ENCODE measurements around the gene CEP350.

CEP350 gene

DNA sequence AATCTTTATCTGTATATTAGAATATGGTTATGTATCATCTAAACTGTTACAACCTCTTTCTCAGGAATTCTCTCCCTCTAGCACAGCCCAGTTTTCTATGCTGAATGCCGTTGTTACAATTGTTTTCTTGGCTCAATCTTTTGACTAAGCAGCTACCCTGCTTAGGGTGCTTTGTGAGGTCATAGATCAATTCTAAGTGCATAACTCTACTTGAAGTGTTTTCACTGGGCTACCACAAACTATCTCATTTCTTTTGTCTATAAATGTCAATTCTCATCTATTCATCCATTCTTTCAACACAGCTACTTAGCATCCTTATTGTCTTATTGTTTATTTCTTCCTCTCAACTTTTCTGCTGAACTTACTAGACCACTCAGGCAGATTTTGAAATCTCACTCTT lies 77.1 kb downstream of the CEP350 start:
- peaks cover 11% of the 10 kb centered on the region for H3K79me2 ChIP-seq (ENCODE audit: control insufficient read depth, insufficient read depth, low read length, unreplicated experiment)
- no peak overlapping the region for H3K27ac ChIP-seq (ENCODE audit: low read depth, low read length)
- no peak overlapping the region for H3K4me3 ChIP-seq (ENCODE audit: low read depth, low read length)
- H3K4me1 ChIP-seq (ENCODE audit: control insufficient read depth, insufficient read depth, low read length, unreplicated experiment) = peaks cover 58% of the 10 kb centered on the region
- H3K36me3 ChIP-seq (ENCODE audit: insufficient read depth, low read length) = peaks cover 32% of the 10 kb centered on the region
- H3K27me3 ChIP-seq (ENCODE audit: insufficient read depth, low read length) = no peaks in the 10 kb centered on the region
- H2AFZ ChIP-seq (ENCODE audit: low read length, unreplicated experiment) = no peak overlapping the region

GRCh38 chr1:180033390-180033789 lies 78.8 kb downstream of the CEP350 start:
- no peak overlapping the region for H3K4me3 ChIP-seq (ENCODE audit: low read depth, low read length)
- H3K27me3 ChIP-seq (ENCODE audit: insufficient read depth, low read length) = no peaks in the 10 kb centered on the region
- peaks cover 7% of the 10 kb centered on the region for H3K79me2 ChIP-seq (ENCODE audit: control insufficient read depth, insufficient read depth, low read length, unreplicated experiment)
- peak overlapping the region; percentile 34 for H3K27ac ChIP-seq (ENCODE audit: low read depth, low read length)
- no peak overlapping the region for H2AFZ ChIP-seq (ENCODE audit: low read length, unreplicated experiment)
- peaks cover 42% of the 10 kb centered on the region for H3K4me1 ChIP-seq (ENCODE audit: control insufficient read depth, insufficient read depth, low read length, unreplicated experiment)
- peaks cover 43% of the 10 kb centered on the region for H3K36me3 ChIP-seq (ENCODE audit: insufficient read depth, low read length)

DNA sequence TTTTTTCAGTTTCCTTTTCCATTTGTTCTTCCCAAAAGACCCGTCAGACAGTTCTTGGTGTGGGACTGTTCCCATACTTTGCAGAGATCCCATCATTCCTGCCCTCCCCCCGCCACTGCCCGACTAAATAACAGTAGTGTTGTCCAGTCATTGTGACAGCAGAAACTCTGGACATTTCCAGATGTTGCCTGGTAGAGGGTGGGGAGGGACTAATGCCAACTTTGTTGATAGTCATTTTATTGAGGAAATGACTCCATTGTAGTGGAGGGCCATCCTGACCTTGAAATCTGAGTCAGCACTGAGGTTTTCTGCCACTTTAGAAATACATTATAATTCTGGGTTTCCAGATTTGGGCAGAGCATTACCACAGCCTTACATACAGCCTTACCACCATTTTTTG lies 85.4 kb downstream of the CEP350 start:
- Histone ChIP-seq H3K27ac (ENCODE audit: low read depth, low read length) (peak overlapping the region; percentile 60), H3K27me3 (ENCODE audit: insufficient read depth, low read length) (no peaks in the 10 kb centered on the region), H3K79me2 (ENCODE audit: control insufficient read depth, insufficient read depth, low read length, unreplicated experiment) (no peaks in the 10 kb centered on the region), H3K4me1 (ENCODE audit: control insufficient read depth, insufficient read depth, low read length, unreplicated experiment) (peaks cover 37% of the 10 kb centered on the region), H3K36me3 (ENCODE audit: insufficient read depth, low read length) (peaks cover 45% of the 10 kb centered on the region), H3K4me3 (ENCODE audit: low read depth, low read length) (no peak overlapping the region), H2AFZ (ENCODE audit: low read length, unreplicated experiment) (no peak overlapping the region)

DNA sequence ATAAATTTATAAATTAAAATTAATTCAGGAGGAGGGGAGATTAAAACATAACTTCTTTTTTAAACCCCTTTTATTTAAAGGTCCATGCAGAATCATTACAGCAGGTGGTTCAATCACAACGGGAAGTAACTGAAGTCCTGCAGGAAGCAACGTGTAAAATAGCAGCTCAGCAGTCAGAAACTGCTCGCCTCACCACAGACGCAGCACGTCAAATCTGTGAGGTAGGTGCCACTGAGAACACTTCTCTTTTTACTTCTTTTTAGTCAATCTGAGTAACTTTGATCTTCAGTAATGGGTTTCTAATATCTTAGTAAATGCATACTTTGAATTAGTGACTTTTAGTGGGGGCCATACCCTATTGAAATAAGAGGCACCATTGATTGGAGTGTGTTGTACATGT lies 87.0 kb downstream of the CEP350 start:
- H3K27ac ChIP-seq (ENCODE audit: low read depth, low read length) = no peak overlapping the region
- H3K79me2 ChIP-seq (ENCODE audit: control insufficient read depth, insufficient read depth, low read length, unreplicated experiment) = no peaks in the 10 kb centered on the region
- H3K27me3 ChIP-seq (ENCODE audit: insufficient read depth, low read length) = no peaks in the 10 kb centered on the region
- no peak overlapping the region for H3K4me3 ChIP-seq (ENCODE audit: low read depth, low read length)
- H2AFZ ChIP-seq (ENCODE audit: low read length, unreplicated experiment) = no peak overlapping the region
- peaks cover 37% of the 10 kb centered on the region for H3K4me1 ChIP-seq (ENCODE audit: control insufficient read depth, insufficient read depth, low read length, unreplicated experiment)
- peaks cover 47% of the 10 kb centered on the region for H3K36me3 ChIP-seq (ENCODE audit: insufficient read depth, low read length)

- H3K36me3 ChIP-seq (ENCODE audit: insufficient read depth, low read length) = peaks cover 43% of the 10 kb centered on the region
- H3K27ac ChIP-seq (ENCODE audit: low read depth, low read length) = peak overlapping the region; percentile 51
- H2AFZ ChIP-seq (ENCODE audit: low read length, unreplicated experiment) = no peak overlapping the region
- H3K4me1 ChIP-seq (ENCODE audit: control insufficient read depth, insufficient read depth, low read length, unreplicated experiment) = peaks cover 37% of the 10 kb centered on the region
- H3K27me3 ChIP-seq (ENCODE audit: insufficient read depth, low read length) = no peaks in the 10 kb centered on the region
- peak overlapping the region; percentile 4; the same call in 1 of the 2 replicates for H3K4me3 ChIP-seq (ENCODE audit: low read depth, low read length)
- no peaks in the 10 kb centered on the region for H3K79me2 ChIP-seq (ENCODE audit: control insufficient read depth, insufficient read depth, low read length, unreplicated experiment)
These were observed 88.5 kb downstream of the CEP350 start for GRCh38 chr1:180042988-180043622.

DNA sequence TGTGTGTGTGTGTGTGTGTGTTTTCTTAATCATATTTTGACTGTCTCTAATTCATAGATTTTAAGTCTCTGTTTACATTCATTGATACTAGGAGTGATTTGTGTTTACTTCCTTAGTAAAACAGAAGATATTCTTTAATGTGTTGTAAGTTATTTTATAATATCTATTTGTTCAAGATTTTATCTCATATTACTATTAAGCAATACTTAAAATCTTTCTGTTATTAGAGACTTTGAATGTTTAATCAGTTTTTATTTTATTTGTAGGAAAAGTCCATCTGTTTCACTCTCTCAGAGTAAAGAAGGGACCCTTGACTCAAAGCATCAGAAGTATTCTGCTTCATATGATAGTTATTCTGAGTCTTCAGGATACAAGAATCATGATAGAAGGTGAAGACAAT lies 89.2 kb downstream of the CEP350 start:
- H3K4me3 ChIP-seq (ENCODE audit: low read depth, low read length) = no peak overlapping the region
- H3K27me3 ChIP-seq (ENCODE audit: insufficient read depth, low read length) = no peaks in the 10 kb centered on the region
- H3K27ac ChIP-seq (ENCODE audit: low read depth, low read length) = peak overlapping the region; percentile 51
- no peak overlapping the region for H2AFZ ChIP-seq (ENCODE audit: low read length, unreplicated experiment)
- H3K4me1 ChIP-seq (ENCODE audit: control insufficient read depth, insufficient read depth, low read length, unreplicated experiment) = peaks cover 37% of the 10 kb centered on the region
- no peaks in the 10 kb centered on the region for H3K79me2 ChIP-seq (ENCODE audit: control insufficient read depth, insufficient read depth, low read length, unreplicated experiment)
- H3K36me3 ChIP-seq (ENCODE audit: insufficient read depth, low read length) = peaks cover 43% of the 10 kb centered on the region

DNA sequence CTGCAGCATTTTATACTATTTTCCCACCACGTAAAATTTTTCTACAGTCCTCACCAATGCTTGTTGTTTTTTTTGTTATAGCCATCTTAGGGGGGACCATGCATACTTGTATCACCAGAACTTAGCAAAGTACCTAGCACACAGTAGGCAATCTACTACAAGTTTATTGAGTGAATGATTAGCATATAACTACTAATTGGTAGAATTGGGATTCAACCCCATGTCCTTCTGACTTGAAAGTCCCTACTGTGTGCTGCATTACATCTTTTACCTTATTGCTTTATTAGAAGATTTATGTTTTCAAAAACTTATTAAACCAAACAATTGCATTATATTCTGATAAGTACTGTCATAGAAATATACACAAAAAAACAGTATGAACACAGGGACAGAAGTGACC lies 92.1 kb downstream of the CEP350 start:
- Histone ChIP-seq H3K27me3 (ENCODE audit: insufficient read depth, low read length) (no peaks in the 10 kb centered on the region), H3K36me3 (ENCODE audit: insufficient read depth, low read length) (peaks cover 46% of the 10 kb centered on the region), H3K79me2 (ENCODE audit: control insufficient read depth, insufficient read depth, low read length, unreplicated experiment) (no peaks in the 10 kb centered on the region), H3K4me1 (ENCODE audit: control insufficient read depth, insufficient read depth, low read length, unreplicated experiment) (peaks cover 24% of the 10 kb centered on the region), H2AFZ (ENCODE audit: low read length, unreplicated experiment) (no peak overlapping the region), H3K4me3 (ENCODE audit: low read depth, low read length) (no peak overlapping the region), H3K27ac (ENCODE audit: low read depth, low read length) (no peak overlapping the region)

GRCh38 chr1:180053594-180054567 lies 99.3 kb downstream of the CEP350 start:
- H3K27ac ChIP-seq (ENCODE audit: low read depth, low read length) = no peak overlapping the region
- H3K4me3 ChIP-seq (ENCODE audit: low read depth, low read length) = no peak overlapping the region
- peaks cover 7% of the 10 kb centered on the region for H3K4me1 ChIP-seq (ENCODE audit: control insufficient read depth, insufficient read depth, low read length, unreplicated experiment)
- no peaks in the 10 kb centered on the region for H3K27me3 ChIP-seq (ENCODE audit: insufficient read depth, low read length)
- no peak overlapping the region for H2AFZ ChIP-seq (ENCODE audit: low read length, unreplicated experiment)
- peaks cover 40% of the 10 kb centered on the region for H3K36me3 ChIP-seq (ENCODE audit: insufficient read depth, low read length)
- no peaks in the 10 kb centered on the region for H3K79me2 ChIP-seq (ENCODE audit: control insufficient read depth, insufficient read depth, low read length, unreplicated experiment)

DNA sequence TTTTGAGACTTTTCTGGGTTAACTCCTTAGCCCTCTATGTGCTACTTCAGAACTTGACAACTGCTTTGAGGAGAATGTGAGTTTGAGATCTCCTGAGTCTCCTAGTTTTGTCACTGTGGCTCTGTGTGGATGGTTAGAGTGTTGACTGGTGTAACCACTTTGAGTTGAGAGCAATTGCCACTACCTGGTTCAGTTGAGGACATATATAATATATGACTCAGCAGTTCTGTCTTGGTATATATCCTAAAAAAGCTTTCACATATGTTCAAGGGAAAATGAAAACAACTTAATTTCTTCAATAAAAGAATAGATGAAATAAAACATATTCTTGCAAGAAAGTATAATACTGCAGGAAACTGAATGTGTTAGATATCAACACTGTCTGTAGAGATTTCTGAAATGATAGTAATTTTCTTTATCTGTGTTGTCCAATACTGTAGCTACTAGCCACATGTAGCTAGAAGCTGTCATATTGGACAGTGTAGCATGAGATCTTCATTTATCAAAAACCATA lies 103.3 kb downstream of the CEP350 start:
- Histone ChIP-seq H3K36me3 (ENCODE audit: insufficient read depth, low read length) (peaks cover 35% of the 10 kb centered on the region), H3K27me3 (ENCODE audit: insufficient read depth, low read length) (no peaks in the 10 kb centered on the region), H3K4me1 (ENCODE audit: control insufficient read depth, insufficient read depth, low read length, unreplicated experiment) (peaks cover 7% of the 10 kb centered on the region), H2AFZ (ENCODE audit: low read length, unreplicated experiment) (no peak overlapping the region), H3K4me3 (ENCODE audit: low read depth, low read length) (no peak overlapping the region), H3K79me2 (ENCODE audit: control insufficient read depth, insufficient read depth, low read length, unreplicated experiment) (no peaks in the 10 kb centered on the region), H3K27ac (ENCODE audit: low read depth, low read length) (peak overlapping the region; percentile 2; the same call in 1 of the 2 replicates)

GRCh38 chr1:180061019-180061418 lies 106.4 kb downstream of the CEP350 start:
- H3K36me3 ChIP-seq (ENCODE audit: insufficient read depth, low read length) = peaks cover 28% of the 10 kb centered on the region
- H3K27me3 ChIP-seq (ENCODE audit: insufficient read depth, low read length) = no peaks in the 10 kb centered on the region
- H3K27ac ChIP-seq (ENCODE audit: low read depth, low read length) = no peak overlapping the region
- no peak overlapping the region for H2AFZ ChIP-seq (ENCODE audit: low read length, unreplicated experiment)
- no peaks in the 10 kb centered on the region for H3K79me2 ChIP-seq (ENCODE audit: control insufficient read depth, insufficient read depth, low read length, unreplicated experiment)
- H3K4me1 ChIP-seq (ENCODE audit: control insufficient read depth, insufficient read depth, low read length, unreplicated experiment) = peaks cover 7% of the 10 kb centered on the region
- no peak overlapping the region for H3K4me3 ChIP-seq (ENCODE audit: low read depth, low read length)

All from ACC112 (cell line).